IMR-90 (cell line): ENCODE results near the gene UST. TPM values are rescaled to one million over a fixed set of nuclear protein-coding genes. Genes with fewer than 3 reads are reported as not detected.

Experiments
- ATAC-seq: fragments of 200-7000 bp; cut with Tn5 transposase; 2 replicates; pipeline ENCODE4 v1.9.1; 2020; ENCODE audit warnings: low read depth, mild to moderate bottlenecking, moderate library complexity
- BruUV-seq: library from RNA; stranded (reverse); fragments of 400-500 nt; replicated peaks from 2 replicates; lab custom pipeline; 2021; lab: Mats Ljungman, UMichigan
- CTCF ChIA-PET: fragments of 300-600 bp; formaldehyde crosslinking; extraction: SDS; loops from one replicate; lab custom pipeline; 2021; ENCODE audit warnings: antibody characterized with exemption; lab: Yijun Ruan, JAX
- POLR2A ChIA-PET: fragments of 300-600 bp; sonication (Branson Sonifier 250); formaldehyde crosslinking; loops from one replicate; lab custom pipeline; 2022; ENCODE audit warnings: antibody characterized with exemption; ENCODE audit not compliant: unreplicated experiment; lab: Charles Lee
- DNase-seq: peaks from one replicate; pipeline ENCODE4 v3.0.0; 2013
- H2AFZ ChIP-seq: replicated peaks from 2 replicates; pipeline ENCODE3; 2013; ENCODE audit warnings: low read length, mild to moderate bottlenecking; ENCODE audit not compliant: poor library complexity
- H2AK5ac ChIP-seq: 2 replicates; pipeline ENCODE4 v1.6.1; 2013; ENCODE audit warnings: low read depth, low read length, inconsistent platforms
- H2AK9ac ChIP-seq: replicated peaks from 2 replicates; pipeline ENCODE3; 2013; ENCODE audit warnings: mild to moderate bottlenecking, low read depth, low read length, moderate library complexity; ENCODE audit not compliant: poor library complexity
- H2BK120ac ChIP-seq: 2 replicates; pipeline ENCODE4 v1.6.1; 2013; ENCODE audit warnings: low read depth, low read length, inconsistent platforms
- H2BK15ac ChIP-seq: 3 replicates; pipeline ENCODE4 v1.6.1; 2013; ENCODE audit warnings: low read depth, low read length, inconsistent platforms
- H2BK20ac ChIP-seq: 2 replicates; pipeline ENCODE4 v1.6.1; 2013; ENCODE audit warnings: low read depth, mild to moderate bottlenecking, inconsistent platforms, low read length, moderate library complexity
- H2BK5ac ChIP-seq: 2 replicates; pipeline ENCODE4 v1.6.1; 2013; ENCODE audit warnings: mild to moderate bottlenecking, low read depth, low read length, inconsistent platforms; ENCODE audit not compliant: poor library complexity, severe bottlenecking
- H3K14ac ChIP-seq: replicated peaks from 2 replicates; pipeline ENCODE4 v1.6.1; 2013; ENCODE audit warnings: low read depth, low read length, inconsistent platforms
- H3K18ac ChIP-seq: 2 replicates; pipeline ENCODE4 v1.6.1; 2013; ENCODE audit warnings: low read depth, low read length, control low read depth
- H3K23ac ChIP-seq: 2 replicates; pipeline ENCODE4 v1.6.1; 2013; ENCODE audit warnings: low read depth, low read length, inconsistent platforms
- H3K27ac ChIP-seq: 2 replicates; pipeline ENCODE4 v1.5.1; 2013; ENCODE audit warnings: mild to moderate bottlenecking, control low read depth, low read length; ENCODE audit not compliant: insufficient read depth
- H3K27me3 ChIP-seq: 2 replicates; pipeline ENCODE4 v1.6.1; 2013; ENCODE audit warnings: low read length; ENCODE audit not compliant: control insufficient read depth, insufficient read depth
- H3K36me3 ChIP-seq: 2 replicates; pipeline ENCODE4 v1.6.1; 2013; ENCODE audit warnings: low read length, mixed read lengths; ENCODE audit not compliant: control insufficient read depth, insufficient read depth
- H3K4ac ChIP-seq: 2 replicates; pipeline ENCODE4 v1.6.1; 2013; ENCODE audit warnings: low read depth, low read length, inconsistent platforms
- H3K4me1 ChIP-seq: 2 replicates; pipeline ENCODE4 v1.6.1; 2013; ENCODE audit warnings: low read length, mixed read lengths; ENCODE audit not compliant: control insufficient read depth, insufficient read depth
- H3K4me2 ChIP-seq: 2 replicates; pipeline ENCODE4 v1.6.1; 2013; ENCODE audit warnings: low read depth, mild to moderate bottlenecking, control low read depth, low read length, moderate library complexity
- H3K4me3 ChIP-seq: 2 replicates; pipeline ENCODE4 v1.5.1; 2013; ENCODE audit warnings: low read depth, mild to moderate bottlenecking, control low read depth, low read length, moderate library complexity; ENCODE audit not compliant: insufficient read depth
- H3K56ac ChIP-seq: 2 replicates; pipeline ENCODE4 v1.6.1; 2013; ENCODE audit warnings: low read length, inconsistent platforms; ENCODE audit not compliant: insufficient read depth; ENCODE audit errors: extremely low read depth
- H3K79me1 ChIP-seq, 2 experiments: 2 replicates each; pipeline ENCODE4 v1.6.1; 2013; ENCODE audit warnings: low read length in 2 of 2, inconsistent platforms in 1 of 2, low read depth in 1 of 2
- H3K9ac ChIP-seq: 2 replicates; pipeline ENCODE4 v1.6.1; 2013; ENCODE audit warnings: low read depth, low read length, control low read depth
- H3K9me1 ChIP-seq: 2 replicates; pipeline ENCODE4 v1.6.1; 2013; ENCODE audit warnings: low read length, inconsistent platforms; ENCODE audit not compliant: insufficient read depth
- H3K9me3 ChIP-seq: 2 replicates; pipeline ENCODE4 v1.6.1; 2013; ENCODE audit warnings: low read length; ENCODE audit not compliant: control insufficient read depth, insufficient read depth
- H4K20me1 ChIP-seq: 2 replicates; pipeline ENCODE4 v1.6.1; 2013; ENCODE audit warnings: low read length, inconsistent platforms; ENCODE audit not compliant: insufficient read depth
- H4K5ac ChIP-seq: 2 replicates; pipeline ENCODE4 v1.6.1; 2013; ENCODE audit warnings: mild to moderate bottlenecking, low read depth, low read length, control low read depth
- H4K8ac ChIP-seq, 2 experiments: 2 replicates each; pipeline ENCODE4 v1.6.1; 2013; ENCODE audit warnings: low read depth in 2 of 2, low read length in 2 of 2, control low read depth in 1 of 2, inconsistent platforms in 1 of 2
- H4K91ac ChIP-seq: 2 replicates; pipeline ENCODE4 v1.6.1; 2013; ENCODE audit warnings: low read depth, low read length, inconsistent platforms; ENCODE audit not compliant: insufficient read depth
- BHLHE40 ChIP-seq: fragments of 150-350 bp; IDR thresholded peaks from 2 replicates; pipeline ENCODE4 v1.6.1; 2016; ENCODE audit warnings: mild to moderate bottlenecking, low read depth, low read length
- CEBPB ChIP-seq: IDR thresholded peaks from 2 replicates; pipeline ENCODE4 v1.6.1; 2012; ENCODE audit warnings: low read depth, low read length, improper control_type of control experiment
- FOS ChIP-seq: fragments of 150-350 bp; IDR thresholded peaks from 2 replicates; pipeline ENCODE4 v1.6.1; 2016; ENCODE audit warnings: low read depth, low read length
- NFE2L2 ChIP-seq: fragments of 150-350 bp; IDR thresholded peaks from 2 replicates; pipeline ENCODE4 v1.6.1; 2016; ENCODE audit warnings: low read depth, mild to moderate bottlenecking, low read length
- WGBS, 2 experiments: methylation state at CpG; one replicate each; pipeline versions ENCODE4 v1.1.5 to v1.1.7; 2013; ENCODE audit warnings: missing lambda C conversion rate in 2 of 2; ENCODE audit not compliant: insufficient read length in 1 of 2; ENCODE audit errors: extremely low coverage in 2 of 2; 5-methylcytosine and 5-hydroxymethylcytosine counted together
- dilution Hi-C: fragments of 300-500 bp; cut with HindIII; formaldehyde crosslinking; loops from one replicate; pipeline ENCODE4 v1.14.3; 2018; ENCODE audit warnings: low sequenced_read_pairs; ENCODE audit not compliant: unreplicated experiment
- in situ Hi-C: fragments of 300-500 bp; cut with MboI; formaldehyde crosslinking; loops from 3 replicates; pipeline ENCODE4 v1.14.3; 2019; ENCODE audit warnings: low sequenced_read_pairs, inconsistent platforms, mixed read lengths
- intact Hi-C: fragments of 100-400 bp; cut with micrococcal nuclease; formaldehyde crosslinking; loops from 2 replicates; pipeline ENCODE4 v1.10.0; 2022
- polyA plus RNA-seq, 3 experiments: library from polyadenylated mRNA; depleted of rRNA; stranded (reverse); fragments of >200 nt; gene quantifications; 2 replicates each; pipeline ENCODE4 v1.2.3, GENCODE V29; 2012; ENCODE audit warnings: low replicate concordance in 1 of 3
- total RNA-seq: library from RNA; depleted of rRNA; stranded (reverse); fragments of >200 nt; gene quantifications from 2 replicates; pipeline ENCODE4 v1.2.3, GENCODE V29; 2012

The UST gene
- total and polyA plus RNA-seq, 2 of the 4 experiments (the other 2 are of a cell fraction) = 7.7 to 13.8 TPM

DNA sequence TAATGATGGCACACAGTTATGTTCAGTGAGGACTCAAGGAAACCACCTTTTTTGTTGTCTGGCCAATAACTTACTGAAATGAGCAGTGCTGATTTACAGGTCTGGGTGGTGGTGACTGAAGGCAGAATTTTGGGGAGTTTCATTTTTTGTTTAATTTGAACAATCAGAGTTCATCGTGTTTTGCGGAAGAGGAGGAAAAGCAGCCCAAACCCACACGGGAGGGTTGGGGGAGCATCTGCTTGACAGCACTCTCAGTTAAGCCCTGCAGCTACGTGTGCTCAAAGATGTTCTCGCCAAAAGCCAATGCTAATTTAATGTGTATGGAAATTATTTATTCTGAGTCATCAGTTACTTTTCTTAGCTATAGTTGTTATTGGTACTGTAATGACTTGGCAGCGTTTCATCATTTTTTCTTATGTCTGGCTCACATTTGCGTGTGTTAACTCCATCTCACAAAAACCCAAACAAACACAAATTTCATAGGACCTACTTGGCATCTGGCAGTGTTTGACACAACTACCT lies 89.2 kb downstream of the UST start:
- intact Hi-C loops = loop anchor here (10.0 kb wide), 1 partner anchor 261 kb away; no protein-coding TSS in a partner anchor
- Histone ChIP-seq H2BK15ac (no peak overlapping the region), H4K20me1 (peaks cover 25% of the 10 kb centered on the region; the same call in 1 of the 2 replicates), H2AFZ (no peak overlapping the region), H3K9me1 (peaks cover 7% of the 10 kb centered on the region), H3K4ac (peak overlapping the region; percentile 39; the same call in 1 of the 2 replicates), H3K14ac (no peak overlapping the region), H3K9ac (no peak overlapping the region), H3K4me2 (peak overlapping the region; percentile 16; the same call in 1 of the 2 replicates), H4K91ac (no peak overlapping the region), H3K23ac (no peak overlapping the region), H3K18ac (no peak overlapping the region), H3K56ac (no peak overlapping the region), H2AK9ac (no peak overlapping the region), H3K4me1 (peaks cover 6% of the 10 kb centered on the region), H2BK120ac (peak overlapping the region; percentile 35; the same call in 1 of the 2 replicates), H4K8ac (peak overlapping the region in 1 of 2 experiments; percentile 1; a peak in 1 of 4 replicates), H2BK5ac (no peak overlapping the region), H3K9me3 (no peaks in the 10 kb centered on the region), H4K5ac (no peak overlapping the region), H2AK5ac (no peak overlapping the region), H3K4me3 (no peak overlapping the region), H3K79me1 (peaks cover 12 to 32% of the 10 kb centered on the region in 2 experiments; a peak in 3 of 4 replicates), H3K27me3 (no peaks in the 10 kb centered on the region), H3K27ac (no peak overlapping the region), H3K36me3 (no peaks in the 10 kb centered on the region), H2BK20ac (peak overlapping the region; percentile 51; the same call in 1 of the 2 replicates)
- in situ Hi-C loops = no loop called here
- no TSS peak for BruUV-seq
- dilution Hi-C loops = no loop called here
- POLR2A ChIA-PET = no interaction called here
- ATAC-seq = peak; percentile 71
- peak; percentile 96 for DNase-seq
- no peak for TF ChIP-seq NFE2L2
- TF ChIP-seq BHLHE40 = peak; percentile 24; the same call in 1 of the 2 replicates
- TF ChIP-seq CEBPB = peak; percentile 62
- peak; percentile 52; the same call in 1 of the 2 replicates for TF ChIP-seq FOS
- CTCF ChIA-PET = no interaction called here
- no CpG with 5 or more reads among the region's 7 CpGs for WGBS, 2 experiments
